ENCODE measurements around the gene PADI2.
A peak's percentile ranks its signal among the peaks of the same experiment; 100 is the strongest.

PADI2 gene

DNA sequence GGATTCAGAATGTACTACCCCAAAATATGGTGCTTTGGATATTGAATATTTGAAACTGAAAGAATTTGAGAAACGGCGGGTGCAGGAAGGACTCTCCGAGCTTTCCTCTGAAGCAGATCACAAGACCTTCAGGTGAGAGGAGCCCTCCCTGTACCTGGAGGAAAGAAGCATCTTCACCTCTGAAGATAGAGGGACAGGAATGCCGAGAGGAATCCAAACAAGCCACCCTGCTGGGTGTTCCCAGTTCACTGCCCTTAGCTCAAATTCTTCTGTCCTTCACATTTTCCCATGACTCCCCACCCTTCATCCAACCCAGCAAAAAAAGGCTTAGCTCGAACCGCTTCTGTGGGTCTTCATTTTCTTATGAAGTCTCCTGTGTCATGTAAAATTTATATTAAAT is 18.2 kb upstream of the PADI2 start:
- no peak for DNase-seq

DNA sequence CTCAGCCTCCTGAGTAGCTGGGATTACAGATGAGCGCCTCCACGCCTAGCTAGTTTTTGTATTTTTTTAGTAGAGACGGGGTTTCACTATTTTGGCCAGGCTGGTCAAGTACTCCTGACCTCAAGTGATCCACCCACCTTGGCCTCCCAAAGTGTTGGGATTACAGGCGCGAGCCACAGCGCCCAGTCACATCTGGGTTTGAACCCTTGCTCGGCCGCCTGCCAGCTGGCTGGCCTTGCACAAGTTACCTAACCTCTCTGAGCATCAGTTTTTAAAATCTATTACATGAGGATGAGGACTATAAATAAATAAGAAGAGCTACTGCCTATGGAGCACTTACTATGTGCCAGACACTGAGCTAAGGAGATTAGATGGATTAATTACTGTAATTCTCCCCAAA is 17.7 kb upstream of the PADI2 start:
- DNase-seq: no peak

DNA sequence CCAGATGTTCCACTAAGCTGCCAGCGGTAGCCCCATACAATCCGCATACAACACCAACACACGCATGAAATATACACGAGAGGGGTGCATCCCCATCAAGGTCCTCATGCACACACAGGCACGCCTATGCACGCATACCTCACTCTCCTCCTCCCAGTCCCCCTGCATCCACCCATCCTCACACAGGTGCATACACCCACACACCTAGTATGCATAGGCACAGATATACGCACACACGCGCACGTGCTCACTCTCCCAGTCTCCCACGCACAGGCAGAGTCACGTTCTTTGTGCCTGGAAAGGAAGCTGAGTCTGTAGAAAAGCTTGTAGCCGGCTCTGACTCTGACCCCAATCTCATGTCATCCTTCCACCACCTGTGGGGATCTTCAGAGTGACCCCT is 16.9 kb upstream of the PADI2 start:
- DNase-seq: no peak

DNA sequence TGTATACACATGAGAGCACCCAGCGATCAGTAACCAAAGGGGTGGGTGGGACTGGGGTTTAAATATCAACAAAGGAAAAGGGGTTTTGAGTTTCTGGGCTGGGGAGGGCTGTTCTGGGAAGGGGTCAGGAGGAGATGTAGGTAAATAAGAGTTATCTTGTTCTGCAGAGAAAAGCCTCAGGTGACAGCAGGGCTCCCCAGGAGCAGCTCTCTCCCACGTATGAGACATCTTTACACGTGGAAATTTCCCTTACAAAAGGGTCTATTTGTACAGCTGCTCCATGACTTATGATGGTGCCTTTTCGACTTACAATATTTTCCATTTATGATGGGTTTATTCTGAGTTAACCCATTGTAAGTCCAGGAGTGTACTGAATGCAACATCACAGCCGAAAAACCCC is 16.3 kb upstream of the PADI2 start:
- no peak for DNase-seq

DNA sequence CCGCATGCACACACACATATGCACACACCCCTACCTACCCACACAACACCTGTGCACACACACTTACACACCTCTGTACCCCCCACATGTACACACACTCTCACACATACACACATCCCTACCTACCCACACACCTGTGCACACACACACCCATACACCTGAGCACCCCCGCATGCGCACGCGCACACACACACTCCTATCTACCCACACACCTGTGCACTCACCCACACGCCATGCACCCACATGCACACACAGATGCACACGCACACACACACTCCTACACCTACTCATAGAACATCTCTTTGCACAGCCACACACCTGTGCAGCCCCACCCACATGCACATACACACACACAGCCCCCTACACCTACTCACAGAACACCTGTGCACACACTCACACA is 15.5 kb upstream of the PADI2 start:
- DNase-seq: no peak

DNA sequence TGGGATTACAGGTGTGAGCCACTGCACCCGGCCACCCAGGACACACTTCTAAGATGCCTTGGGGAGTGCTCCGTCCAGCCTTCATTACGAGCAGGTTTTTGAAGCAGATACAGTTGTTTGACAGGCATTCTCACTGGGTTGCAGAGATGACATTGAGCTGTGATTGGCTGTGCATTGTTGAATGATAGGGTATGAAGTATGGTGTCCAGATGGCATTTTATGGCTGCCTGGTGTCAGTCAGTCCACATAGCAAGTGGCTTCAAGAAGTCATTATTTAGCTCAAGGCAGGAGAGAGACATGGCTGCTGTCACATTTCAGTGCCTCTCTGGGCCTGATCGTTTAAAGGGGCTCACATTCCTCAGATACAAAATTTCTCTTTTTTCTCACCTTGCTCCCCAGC is 14.8 kb upstream of the PADI2 start:
- DNase-seq: no peak

DNA sequence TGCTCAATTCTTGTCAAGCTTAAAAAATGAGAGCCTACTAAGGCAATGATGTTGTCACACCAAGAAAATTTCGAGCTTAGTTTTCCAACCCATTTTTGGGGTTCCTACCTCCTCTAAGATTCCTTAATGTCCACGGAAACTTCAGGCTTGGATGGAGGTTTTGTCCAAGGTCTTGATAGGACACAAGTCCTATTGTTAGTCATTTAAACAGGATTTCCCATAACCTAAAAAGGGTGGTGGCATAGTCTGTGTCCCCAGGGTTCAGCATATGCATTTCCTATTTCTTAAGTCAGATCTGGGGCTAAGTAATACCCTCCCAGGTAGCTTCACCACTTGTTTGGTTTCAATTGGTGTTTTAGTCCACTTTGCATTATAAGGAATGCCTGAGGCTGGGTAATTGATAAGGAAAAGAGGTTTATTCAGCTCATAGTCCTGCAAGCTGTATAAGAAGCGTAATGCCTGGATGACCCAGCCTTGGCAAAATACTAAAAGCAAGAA is 10.9 kb upstream of the PADI2 start:
- DNase-seq: no peak

DNA sequence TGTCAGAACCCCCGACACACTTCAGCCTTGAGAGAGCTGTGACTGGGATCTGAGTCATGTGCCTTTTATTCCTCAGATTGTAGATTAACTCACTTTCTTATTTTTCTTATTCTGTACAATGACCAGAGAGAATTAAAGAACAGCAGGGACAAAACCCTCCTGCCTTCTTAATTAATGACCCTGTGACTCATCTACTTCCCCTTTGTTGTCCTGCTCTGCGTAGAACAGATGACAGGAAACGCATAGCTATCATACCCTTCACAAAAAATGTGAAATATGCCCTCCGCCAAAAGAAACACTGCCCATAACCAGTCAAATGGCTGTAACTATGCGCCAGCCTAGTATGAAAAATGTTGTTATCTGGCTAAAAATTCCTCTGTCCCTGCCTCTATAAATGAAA is 9.1 kb upstream of the PADI2 start:
- DNase-seq: no peak

DNA sequence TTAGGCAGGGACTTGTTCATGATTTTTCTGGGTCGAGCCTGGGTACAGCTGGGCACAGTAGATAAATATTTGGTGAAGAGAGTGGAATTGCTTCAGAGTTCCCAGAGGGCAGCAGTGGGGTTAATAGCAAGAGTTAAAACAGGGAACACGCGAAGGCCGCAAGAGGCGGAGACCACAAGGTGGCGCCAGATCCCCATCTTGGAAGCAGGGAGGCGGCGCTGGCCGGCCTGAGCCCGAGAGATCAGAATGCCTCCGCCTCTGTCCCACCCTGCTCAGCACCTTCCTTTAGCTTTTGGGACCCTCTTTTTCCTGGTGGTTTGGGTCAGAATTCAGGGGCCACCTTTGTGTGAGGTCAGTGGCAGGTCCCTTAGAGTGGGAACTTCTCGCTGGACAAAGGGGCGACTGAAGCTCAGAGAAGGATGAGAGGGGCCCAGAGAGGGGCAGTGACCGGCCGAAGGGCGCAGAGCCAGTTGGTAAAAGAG is 6.5 kb upstream of the PADI2 start:
- peak; percentile 86 for DNase-seq

DNA sequence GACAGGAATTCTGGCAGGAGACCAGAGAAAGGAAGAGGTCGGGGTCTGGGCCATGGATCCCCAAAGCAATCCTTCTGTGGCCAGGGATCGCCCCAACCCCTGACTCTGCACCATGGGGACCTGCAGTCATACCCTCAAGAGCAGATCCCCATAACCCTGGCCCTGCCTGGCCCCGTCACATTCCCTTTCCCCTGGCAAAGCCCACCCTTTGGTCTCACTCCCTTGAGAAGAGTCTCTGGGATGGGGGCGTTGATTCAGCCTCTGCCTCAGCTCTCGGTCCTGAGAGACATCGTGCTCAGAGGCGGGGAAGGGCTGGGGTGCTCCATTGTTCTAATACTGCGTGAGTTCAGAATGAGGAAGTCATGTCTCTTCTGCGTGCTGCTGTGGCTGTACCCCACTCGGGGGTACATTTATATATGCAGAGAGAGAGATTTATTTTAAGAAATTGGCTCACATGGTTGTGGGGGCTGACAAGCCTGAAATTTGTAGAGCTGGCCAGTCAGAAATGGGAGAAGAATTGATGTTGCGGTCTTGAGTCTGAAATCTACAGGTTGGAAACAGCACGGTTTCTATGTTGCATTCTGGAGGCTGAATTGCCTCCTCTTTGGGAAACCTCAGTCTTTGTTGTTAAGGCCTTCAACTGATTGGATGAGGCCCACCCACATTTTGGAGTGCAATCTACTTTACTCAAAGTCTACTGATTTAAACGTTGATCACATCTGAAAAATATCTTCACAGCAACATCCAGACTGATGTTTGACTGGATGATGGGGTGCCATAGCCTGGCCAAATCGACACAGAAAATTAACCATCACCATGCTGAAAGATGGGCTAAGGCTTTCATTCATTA is 4.2 kb upstream of the PADI2 start:
- no peak for DNase-seq

DNA sequence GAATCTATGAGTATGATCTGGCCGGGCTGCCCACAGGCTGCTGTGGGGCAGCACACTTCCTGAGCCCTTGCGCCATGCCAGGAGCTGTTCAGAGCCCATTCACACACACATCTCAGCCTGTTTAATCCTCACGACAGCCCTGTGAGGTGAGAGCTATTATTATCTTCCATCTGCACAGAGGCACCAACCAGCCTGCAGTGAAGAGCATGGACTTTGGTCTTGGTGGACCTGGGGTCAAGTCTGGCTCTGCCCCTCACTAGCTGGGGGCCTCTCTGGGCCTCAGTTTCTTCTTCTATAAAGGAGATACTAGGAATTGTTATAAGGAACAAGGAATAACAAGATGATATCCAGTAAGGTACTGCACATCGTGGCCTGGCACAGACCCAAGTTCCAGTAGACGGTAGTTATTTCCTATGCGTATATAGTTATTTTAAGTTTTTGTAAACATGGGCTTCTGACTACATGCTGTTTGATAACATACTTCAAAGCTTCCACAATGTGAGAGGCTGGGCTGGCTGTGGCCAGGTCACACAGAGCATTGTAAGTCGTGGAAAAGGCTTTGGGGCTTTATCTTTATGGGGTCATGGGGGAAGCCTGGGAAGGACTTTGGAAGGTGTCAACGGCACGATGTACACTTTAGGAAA is 3.4 kb upstream of the PADI2 start:
- DNase-seq: no peak

DNA sequence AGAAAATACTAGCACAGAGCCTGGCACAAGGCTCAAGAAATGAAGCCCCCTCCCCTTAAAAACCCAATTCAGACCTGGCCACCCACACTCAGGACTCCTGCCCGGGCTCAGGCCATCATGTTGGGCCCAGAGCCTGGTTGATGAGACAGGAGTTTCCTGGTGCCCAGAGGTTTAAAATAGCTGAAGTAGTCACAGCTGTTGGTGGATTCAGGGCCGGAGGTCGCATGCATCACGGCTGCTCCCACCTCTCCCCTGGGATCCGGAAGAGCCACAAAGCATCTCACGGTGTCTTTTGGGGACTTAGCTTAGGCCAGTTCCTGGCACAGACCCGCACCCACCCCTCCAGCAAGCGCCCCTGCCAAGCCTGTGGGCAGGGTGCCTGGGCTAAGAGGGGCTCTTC is 2.6 kb upstream of the PADI2 start:
- no peak for DNase-seq

DNA sequence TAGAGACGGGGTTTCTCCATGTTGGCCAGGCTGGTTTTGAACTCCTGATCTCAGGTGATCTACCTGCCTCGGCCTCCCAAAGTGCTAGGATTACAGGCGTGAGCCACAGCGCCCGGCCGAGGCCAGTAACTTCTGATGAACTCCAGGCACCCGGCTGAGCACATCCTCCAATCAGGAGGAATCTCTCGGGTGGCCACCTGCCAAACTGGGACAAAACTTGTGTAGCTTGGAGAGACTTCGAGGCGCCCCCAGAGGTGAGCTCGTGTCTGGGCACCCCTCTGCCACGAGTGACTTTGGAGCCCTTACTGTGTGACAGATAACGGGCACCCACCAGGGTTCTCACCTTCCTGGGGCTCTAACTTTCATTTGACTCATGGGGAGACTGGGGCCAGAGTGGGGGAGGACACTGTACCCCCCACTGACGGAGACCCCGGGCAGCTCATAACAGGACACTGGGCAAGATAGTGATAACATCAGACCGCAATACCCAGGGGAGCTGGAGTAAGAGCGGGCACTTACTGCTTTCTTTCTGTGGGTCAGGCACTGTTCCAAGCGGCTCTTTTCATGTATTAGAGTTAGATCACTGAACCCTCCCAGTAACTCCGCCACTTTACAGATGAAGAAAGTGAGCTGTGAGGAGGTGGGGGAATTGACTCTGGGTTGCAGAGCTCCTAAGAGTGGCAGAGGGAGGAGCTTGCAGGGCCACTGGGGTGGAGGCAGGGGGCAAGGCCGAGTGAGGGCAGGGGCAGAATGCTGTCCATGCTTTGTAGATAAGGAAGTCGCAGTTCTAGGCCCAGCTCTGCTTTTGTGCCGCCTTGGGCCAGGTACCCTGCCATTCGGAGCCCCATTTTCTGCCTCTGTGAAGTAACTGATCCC is 1.9 kb upstream of the PADI2 start:
- no peak for DNase-seq

DNA sequence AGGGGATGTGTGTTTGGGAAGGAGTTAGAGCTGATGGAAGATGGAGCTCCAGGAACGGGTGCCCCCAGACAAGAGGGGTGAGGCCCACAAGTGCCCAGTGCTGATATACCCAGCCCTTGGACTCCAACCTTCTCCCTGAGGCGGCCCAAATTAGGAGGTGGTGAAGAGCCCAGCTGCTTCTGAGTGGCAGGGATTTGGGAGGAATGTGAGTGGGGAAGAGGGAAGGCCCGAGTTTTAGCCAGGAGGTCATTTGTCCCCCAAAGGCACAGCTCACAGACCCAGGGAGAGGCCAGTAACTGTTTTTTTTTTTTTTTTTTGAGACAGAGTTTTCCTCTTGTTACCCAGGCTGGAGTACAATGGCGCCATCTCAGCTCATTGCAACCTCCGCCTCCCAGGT is 1.2 kb upstream of the PADI2 start:
- no peak for DNase-seq

DNA sequence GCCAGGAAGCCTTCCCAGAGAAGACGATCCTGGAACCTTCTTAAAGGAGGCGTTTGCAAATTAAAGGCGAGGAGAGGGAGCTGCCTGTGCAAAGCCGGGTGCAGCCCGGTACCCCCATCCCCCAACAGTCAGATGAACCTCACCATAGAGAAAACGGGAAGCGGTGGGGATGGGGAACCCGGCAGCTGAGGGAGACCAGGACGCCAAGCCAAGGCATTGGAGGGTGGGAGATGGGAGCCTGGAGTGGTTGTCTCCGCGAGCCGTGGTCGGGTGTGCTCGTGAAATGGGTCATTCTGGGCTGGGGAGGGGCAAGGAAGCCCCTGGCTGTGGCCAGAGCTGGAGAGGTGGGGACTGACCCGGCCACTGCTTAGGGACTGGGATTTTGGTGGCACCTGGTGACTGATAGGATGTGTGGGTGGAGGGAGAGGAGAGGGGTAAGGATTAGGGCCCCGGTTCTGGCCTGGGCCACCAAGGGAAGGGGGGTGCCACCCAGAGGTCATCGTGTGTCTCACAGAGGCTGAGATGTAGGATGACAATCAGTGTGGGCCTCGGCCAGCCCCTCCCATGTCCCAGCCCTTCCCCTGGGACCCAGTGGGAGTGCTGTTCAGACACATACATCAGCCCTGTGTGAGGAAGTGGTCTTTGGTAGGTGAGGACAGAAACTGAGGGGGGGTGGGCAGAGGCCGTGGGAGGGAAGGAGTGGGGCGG is 676 bp upstream of the PADI2 start:
- no peak for DNase-seq

DNA sequence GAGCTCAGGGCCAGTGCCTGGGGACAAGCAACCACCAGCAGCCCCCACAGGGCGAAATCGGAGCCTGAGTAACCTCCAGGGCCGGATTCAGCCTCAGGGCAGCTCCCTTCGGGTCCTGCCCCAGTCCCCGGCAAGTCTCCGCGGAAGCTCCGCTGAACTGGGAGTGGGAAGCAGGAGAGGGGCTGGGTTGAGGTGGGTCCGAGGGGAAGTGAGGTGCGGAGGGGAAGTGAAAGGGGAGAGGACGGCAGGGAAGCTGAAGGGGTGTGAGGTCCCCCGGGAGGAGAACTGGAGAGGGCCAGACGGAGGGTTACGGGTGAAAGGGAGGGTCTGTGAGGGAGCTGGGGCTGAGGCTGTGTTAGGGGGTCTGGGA is 560 bp downstream of the PADI2 start:
- no peak for DNase-seq

DNA sequence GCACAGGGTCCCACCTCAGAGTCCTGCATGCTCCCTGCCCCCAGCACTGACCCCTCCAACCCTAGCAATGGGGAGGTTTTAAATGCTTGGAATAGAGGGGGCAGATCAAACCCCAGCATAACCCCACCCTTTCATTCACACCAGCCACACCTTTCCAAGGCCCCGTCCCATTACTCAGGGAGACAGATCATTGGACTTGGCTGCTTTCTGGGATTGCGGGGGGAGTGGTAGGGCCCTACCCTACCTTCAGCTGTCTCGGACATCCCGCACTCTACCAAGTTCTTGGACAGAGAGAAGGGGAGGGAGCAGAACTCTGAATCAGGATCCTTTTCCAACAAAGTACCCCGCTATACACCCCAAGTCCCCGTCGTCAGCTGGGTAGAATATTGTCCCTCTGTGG is 983 bp downstream of the PADI2 start:
- DNase-seq: no peak

DNA sequence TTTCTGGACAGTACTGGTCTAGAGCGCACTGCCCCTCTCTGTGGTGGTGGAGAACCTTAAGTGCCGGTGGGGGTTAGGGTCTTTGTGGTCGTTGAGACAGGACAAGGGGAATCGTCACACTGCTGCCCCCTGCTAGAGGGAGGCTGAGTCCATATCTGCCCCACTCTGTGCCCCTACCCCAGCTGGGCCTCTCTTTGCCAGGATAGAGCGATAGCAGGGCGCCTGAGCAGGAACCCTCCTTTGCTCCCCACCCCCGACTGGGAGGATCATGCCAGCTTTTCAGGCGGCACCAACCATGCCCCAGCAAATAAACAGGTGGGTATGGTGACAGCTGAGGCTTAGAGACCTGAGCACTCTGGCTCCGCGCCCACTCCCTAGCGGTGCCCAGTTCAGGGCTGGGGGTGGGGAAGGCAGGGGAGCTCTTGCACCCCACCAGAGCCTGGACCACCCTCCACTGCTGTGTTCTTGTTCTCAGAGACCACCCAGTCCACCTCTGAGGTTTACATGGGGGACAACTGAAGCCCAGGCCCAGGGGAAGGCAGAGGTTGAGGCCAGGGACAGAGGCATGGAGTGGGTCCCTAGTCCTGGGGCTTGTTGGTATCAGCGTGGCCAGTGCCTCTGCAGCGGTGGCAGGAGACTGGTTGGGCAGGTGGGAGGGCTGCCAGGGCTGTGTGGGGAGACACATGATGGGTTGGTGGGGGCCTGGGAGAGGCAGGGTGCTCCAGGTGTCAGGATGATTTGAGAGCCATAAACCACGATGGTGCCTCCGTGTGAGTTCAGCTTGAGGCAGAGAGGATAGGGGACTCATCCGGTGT is 1.6 kb downstream of the PADI2 start:
- DNase-seq: no peak

DNA sequence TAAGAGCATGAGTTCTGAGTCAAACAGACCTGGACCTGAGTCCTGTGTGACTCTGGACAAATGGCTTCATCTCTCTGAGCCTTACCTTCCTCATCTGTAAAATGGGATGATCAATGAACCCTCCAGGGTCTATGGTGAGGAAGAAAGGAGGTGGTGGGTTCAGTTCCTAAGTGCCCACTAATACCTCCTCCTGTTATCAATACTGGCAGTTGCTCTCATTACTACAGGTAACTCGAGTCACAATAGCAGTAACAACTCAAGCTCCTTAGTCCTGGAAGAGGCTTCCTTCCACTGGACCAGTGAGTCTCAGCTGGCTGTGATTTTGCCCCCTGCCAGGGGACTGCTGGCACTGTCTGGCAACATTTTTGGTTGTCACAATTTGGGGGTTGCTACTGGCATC is 2.6 kb downstream of the PADI2 start:
- DNase-seq: no peak

DNA sequence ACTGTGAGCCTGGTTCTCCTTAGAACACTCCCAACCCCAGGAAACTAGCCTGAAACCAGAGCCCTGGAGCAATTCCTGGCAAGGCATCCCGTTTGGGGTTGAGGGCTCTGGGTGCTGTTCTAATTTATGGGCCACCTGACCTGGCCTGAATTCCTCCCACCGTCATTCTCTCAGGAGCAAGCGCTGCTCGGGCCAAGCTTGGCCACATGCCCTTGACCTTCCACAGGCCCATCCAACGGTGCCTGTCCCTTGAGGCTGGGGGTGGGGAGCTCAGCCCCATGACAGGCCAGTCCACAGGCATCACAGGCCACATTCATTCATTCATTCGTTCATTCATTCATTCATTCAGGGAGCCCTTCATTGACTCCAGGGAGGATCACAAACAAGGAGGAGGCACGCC is 5.3 kb downstream of the PADI2 start:
- DNase-seq: no peak

DNA sequence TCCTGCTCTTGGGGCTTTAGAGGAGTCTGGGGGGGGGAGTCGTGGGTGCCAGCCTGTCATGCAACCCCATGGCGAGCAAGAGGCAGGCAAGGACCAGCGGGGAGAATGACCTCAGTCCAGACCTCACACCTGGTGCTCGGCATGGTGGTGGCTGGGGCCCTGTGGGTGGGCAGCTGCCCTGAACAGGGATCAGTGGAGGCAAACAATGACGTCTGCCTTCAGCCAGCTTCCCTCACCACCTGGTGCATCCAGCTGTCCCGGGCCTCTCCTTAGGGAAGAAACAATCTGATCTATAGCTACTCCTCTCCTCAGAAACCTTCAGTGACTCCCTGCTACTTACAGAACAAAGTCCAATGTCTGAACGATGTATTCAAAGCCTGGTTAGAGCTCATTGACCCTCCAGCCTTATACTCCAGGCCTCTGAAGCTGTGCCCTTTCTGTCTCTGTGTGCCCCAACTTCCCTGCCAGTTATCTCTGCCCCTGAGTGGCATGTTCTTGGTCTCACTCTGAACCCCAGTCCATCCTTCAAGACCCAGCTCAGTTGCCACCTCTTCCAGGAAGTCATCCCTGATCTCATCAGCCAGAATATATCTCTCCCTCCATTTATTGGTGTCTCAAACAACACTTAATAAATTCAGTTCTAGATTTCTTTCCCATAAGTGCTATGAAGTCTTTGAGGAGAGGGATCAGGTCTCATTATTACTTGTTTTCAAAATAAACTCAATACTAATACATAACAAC is 6.6 kb downstream of the PADI2 start:
- no peak for DNase-seq
